A673 (cell line): Measurements from ENCODE around the gene PF4V1.

Experiments used
- CTCF ChIP-seq: fragments of 300-800, 200-600 bp; sonication (generic); conservative IDR thresholded peaks from 2 replicates; pipeline ENCODE4 v1.5.1; 2017; ENCODE audit warnings: low read depth, mild to moderate bottlenecking, antibody characterized with exemption, low read length, moderate library complexity, mixed read lengths
- EZH2 ChIP-seq: fragments of 200-600 bp; sonication (generic); IDR thresholded peaks from 2 replicates; pipeline ENCODE4 v1.6.1; 2017; ENCODE audit warnings: borderline replicate concordance, low read depth, mild to moderate bottlenecking, mixed read lengths, antibody characterized with exemption, low read length; ENCODE audit not compliant: poor library complexity, severe bottlenecking

GRCh38 chr4:73843369-73843768, 9.7 kb upstream of the PF4V1 start:
- TF ChIP-seq CTCF (no peak), EZH2 (no peak)
